WTC11 (cell line): ENCODE measurements around the gene BDP1. TPM values are rescaled to one million over a fixed set of nuclear protein-coding genes. Genes with fewer than 3 reads are reported as not detected.

ENCODE experiments used
- ATAC-seq: fragments of 200-7000 bp; cut with Tn5 transposase; 2 replicates; pipeline ENCODE4 v1.10.0; 2021; ENCODE audit warnings: mild to moderate bottlenecking, moderate library complexity
- CTCF ChIA-PET: fragments of 300-600 bp; sonication (Branson Sonifier 250); formaldehyde crosslinking; loops from one replicate; lab custom pipeline; 2021; ENCODE audit warnings: antibody characterized with exemption; lab: Charles Lee
- POLR2A ChIA-PET: fragments of 350-600 bp; sonication (Branson Sonifier 250); formaldehyde crosslinking; loops from one replicate; lab custom pipeline; 2021; ENCODE audit warnings: antibody characterized with exemption; lab: Charles Lee
- DNase-seq: peaks from one replicate; pipeline ENCODE4 v3.0.0; 2021; ENCODE audit warnings: low spot score
- H3K27ac Mint-ChIP-seq: 2 replicates; pipeline ENCODE4 v1.8.0; 2021; ENCODE audit warnings: mixed read lengths
- H3K27me3 Mint-ChIP-seq: 2 replicates; pipeline ENCODE4 v1.8.0; 2021; ENCODE audit warnings: low read depth, mild to moderate bottlenecking, moderate library complexity, mixed read lengths
- H3K36me3 Mint-ChIP-seq: 2 replicates; pipeline ENCODE4 v1.8.0; 2021; ENCODE audit warnings: mixed read lengths
- H3K4me1 Mint-ChIP-seq: 2 replicates; pipeline ENCODE4 v1.8.0; 2022; ENCODE audit warnings: mixed read lengths
- H3K4me3 Mint-ChIP-seq: 2 replicates; pipeline ENCODE4 v1.8.0; 2021; ENCODE audit warnings: mild to moderate bottlenecking, moderate library complexity, mixed read lengths
- H3K9me3 Mint-ChIP-seq: 2 replicates; pipeline ENCODE4 v1.8.0; 2021; ENCODE audit warnings: mixed read lengths
- AR ChIP-seq: fragments of 250-450 bp; sonication (Bioruptor Pico); IDR thresholded peaks from 2 replicates; pipeline ENCODE4 v1.9.0; 2021; ENCODE audit warnings: mild to moderate bottlenecking
- GRHL2 ChIP-seq: fragments of 250-450 bp; sonication (Bioruptor Pico); IDR thresholded peaks from 2 replicates; pipeline ENCODE4 v1.8.0; 2022; ENCODE audit warnings: mild to moderate bottlenecking, moderate library complexity; ENCODE audit not compliant: insufficient replicate concordance, severe bottlenecking
- MLX ChIP-seq: sonication (generic); formaldehyde crosslinking; IDR thresholded peaks from 2 replicates; pipeline ENCODE4 v1.8.1; 2023; ENCODE audit warnings: mild to moderate bottlenecking, missing genetic modification reagents, moderate library complexity
- MYBL2 ChIP-seq: sonication (generic); formaldehyde crosslinking; IDR thresholded peaks from 2 replicates; pipeline ENCODE4 v1.8.1; 2023; ENCODE audit warnings: mild to moderate bottlenecking, moderate library complexity, missing genetic modification reagents
- NFE2L1 ChIP-seq: sonication (generic); formaldehyde crosslinking; IDR thresholded peaks from 2 replicates; pipeline ENCODE4 v1.8.1; 2023; ENCODE audit warnings: missing genetic modification reagents
- NFYB ChIP-seq: sonication (generic); formaldehyde crosslinking; conservative IDR thresholded peaks from 2 replicates; pipeline ENCODE4 v1.8.0; 2022; ENCODE audit warnings: low read depth, missing genetic modification reagents
- NR2C2 ChIP-seq: sonication (generic); formaldehyde crosslinking; IDR thresholded peaks from 2 replicates; pipeline ENCODE4 v1.8.0; 2022; ENCODE audit warnings: mild to moderate bottlenecking, missing genetic modification reagents
- OVOL2 ChIP-seq: fragments of 250-450 bp; sonication (Bioruptor Pico); IDR thresholded peaks from 2 replicates; pipeline ENCODE4 v1.9.0; 2021; ENCODE audit warnings: mild to moderate bottlenecking, borderline replicate concordance
- SOX15 ChIP-seq: fragments of 250-450 bp; sonication (Bioruptor Pico); IDR thresholded peaks from 2 replicates; pipeline ENCODE4 v1.9.0; 2021; ENCODE audit warnings: mild to moderate bottlenecking
- ZBTB21 ChIP-seq: sonication (generic); formaldehyde crosslinking; IDR thresholded peaks from 2 replicates; pipeline ENCODE4 v1.8.1; 2023; ENCODE audit warnings: mild to moderate bottlenecking, missing genetic modification reagents, borderline replicate concordance
- ZNF219 ChIP-seq: sonication (generic); formaldehyde crosslinking; IDR thresholded peaks from 2 replicates; pipeline ENCODE4 v1.8.0; 2023; ENCODE audit warnings: missing genetic modification reagents, mild to moderate bottlenecking, borderline replicate concordance
- ZNF396 ChIP-seq: fragments of 250-450 bp; sonication (Bioruptor Pico); IDR thresholded peaks from 2 replicates; pipeline ENCODE4 v1.8.0; 2021; ENCODE audit warnings: mild to moderate bottlenecking, moderate library complexity, borderline replicate concordance
- ZNF416 ChIP-seq: fragments of 250-450 bp; sonication (Bioruptor Pico); IDR thresholded peaks from 2 replicates; pipeline ENCODE4 v1.9.0; 2021; ENCODE audit warnings: mild to moderate bottlenecking, inconsistent platforms
- ZNF425 ChIP-seq: fragments of 250-450 bp; sonication (Bioruptor Pico); conservative IDR thresholded peaks from 2 replicates; pipeline ENCODE4 v1.9.0; 2021; ENCODE audit warnings: mild to moderate bottlenecking
- ZNF532 ChIP-seq: fragments of 250-450 bp; sonication (Bioruptor Pico); IDR thresholded peaks from 2 replicates; pipeline ENCODE4 v1.9.0; 2021; ENCODE audit warnings: mild to moderate bottlenecking, borderline replicate concordance
- total RNA-seq: library from RNA; stranded (reverse); gene quantifications from 3 replicates; pipeline ENCODE4 v1.2.3, GENCODE V29; 2021
- TF ChIP-seq, protein P1 (sequence below): fragments of 250-450 bp; sonication (Bioruptor Pico); IDR thresholded peaks from 2 replicates; pipeline ENCODE4 v1.9.0; 2021; ENCODE audit warnings: mild to moderate bottlenecking
- TF ChIP-seq, protein P2 (sequence below): sonication (generic); formaldehyde crosslinking; IDR thresholded peaks from 2 replicates; pipeline ENCODE4 v1.8.0; 2022; ENCODE audit warnings: missing genetic modification reagents
- TF ChIP-seq, protein P3 (sequence below): sonication (generic); formaldehyde crosslinking; conservative IDR thresholded peaks from 2 replicates; pipeline ENCODE4 v1.8.1; 2023; ENCODE audit warnings: mild to moderate bottlenecking, low read depth, missing genetic modification reagents, moderate library complexity

The BDP1 gene
- total RNA-seq, 1 experiment from 2014 or later, result 34.7 TPM

GRCh38 chr5:71563161-71563560 lies 107.7 kb downstream of the BDP1 start (continued):
- TF ChIP-seq ZNF532 (no peak), NR2C2 (CRISPR knock-in tag) (no peak)

- POLR2A ChIA-PET, result no interaction called here
- Mint-ChIP-seq H3K27ac (no peak overlapping the region), H3K9me3 (no peaks in the 10 kb centered on the region), H3K4me3 (no peak overlapping the region), H3K4me1 (no peaks in the 10 kb centered on the region), H3K27me3 (no peaks in the 10 kb centered on the region), H3K36me3 (peaks cover 30% of the 10 kb centered on the region)
- no peak for TF ChIP-seq NFYB
- TF ChIP-seq, protein P1, sequence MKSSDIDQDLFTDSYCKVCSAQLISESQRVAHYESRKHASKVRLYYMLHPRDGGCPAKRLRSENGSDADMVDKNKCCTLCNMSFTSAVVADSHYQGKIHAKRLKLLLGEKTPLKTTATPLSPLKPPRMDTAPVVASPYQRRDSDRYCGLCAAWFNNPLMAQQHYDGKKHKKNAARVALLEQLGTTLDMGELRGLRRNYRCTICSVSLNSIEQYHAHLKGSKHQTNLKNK (CRISPR knock-in tag), result no peak
- TF ChIP-seq SOX15 (CRISPR knock-in tag), result no peak
- no peak for TF ChIP-seq NFE2L1 (CRISPR knock-in tag)
- TF ChIP-seq ZNF219 (CRISPR knock-in tag), result no peak
- no peak for TF ChIP-seq ZBTB21 (CRISPR knock-in tag)
- no peak for TF ChIP-seq ZNF396 (CRISPR knock-in tag)
- no peak for TF ChIP-seq AR
- no peak for TF ChIP-seq MYBL2 (CRISPR knock-in tag)
- TF ChIP-seq, protein P2, sequence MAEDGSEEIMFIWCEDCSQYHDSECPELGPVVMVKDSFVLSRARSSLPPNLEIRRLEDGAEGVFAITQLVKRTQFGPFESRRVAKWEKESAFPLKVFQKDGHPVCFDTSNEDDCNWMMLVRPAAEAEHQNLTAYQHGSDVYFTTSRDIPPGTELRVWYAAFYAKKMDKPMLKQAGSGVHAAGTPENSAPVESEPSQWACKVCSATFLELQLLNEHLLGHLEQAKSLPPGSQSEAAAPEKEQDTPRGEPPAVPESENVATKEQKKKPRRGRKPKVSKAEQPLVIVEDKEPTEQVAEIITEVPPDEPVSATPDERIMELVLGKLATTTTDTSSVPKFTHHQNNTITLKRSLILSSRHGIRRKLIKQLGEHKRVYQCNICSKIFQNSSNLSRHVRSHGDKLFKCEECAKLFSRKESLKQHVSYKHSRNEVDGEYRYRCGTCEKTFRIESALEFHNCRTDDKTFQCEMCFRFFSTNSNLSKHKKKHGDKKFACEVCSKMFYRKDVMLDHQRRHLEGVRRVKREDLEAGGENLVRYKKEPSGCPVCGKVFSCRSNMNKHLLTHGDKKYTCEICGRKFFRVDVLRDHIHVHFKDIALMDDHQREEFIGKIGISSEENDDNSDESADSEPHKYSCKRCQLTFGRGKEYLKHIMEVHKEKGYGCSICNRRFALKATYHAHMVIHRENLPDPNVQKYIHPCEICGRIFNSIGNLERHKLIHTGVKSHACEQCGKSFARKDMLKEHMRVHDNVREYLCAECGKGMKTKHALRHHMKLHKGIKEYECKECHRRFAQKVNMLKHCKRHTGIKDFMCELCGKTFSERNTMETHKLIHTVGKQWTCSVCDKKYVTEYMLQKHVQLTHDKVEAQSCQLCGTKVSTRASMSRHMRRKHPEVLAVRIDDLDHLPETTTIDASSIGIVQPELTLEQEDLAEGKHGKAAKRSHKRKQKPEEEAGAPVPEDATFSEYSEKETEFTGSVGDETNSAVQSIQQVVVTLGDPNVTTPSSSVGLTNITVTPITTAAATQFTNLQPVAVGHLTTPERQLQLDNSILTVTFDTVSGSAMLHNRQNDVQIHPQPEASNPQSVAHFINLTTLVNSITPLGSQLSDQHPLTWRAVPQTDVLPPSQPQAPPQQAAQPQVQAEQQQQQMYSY (CRISPR knock-in tag), result no peak
- TF ChIP-seq ZNF425 (CRISPR knock-in tag), result no peak
- no peak for TF ChIP-seq ZNF416 (CRISPR knock-in tag)
- no peak for TF ChIP-seq OVOL2 (CRISPR knock-in tag)
- TF ChIP-seq MLX (CRISPR knock-in tag), result no peak
- no peak for TF ChIP-seq GRHL2 (CRISPR knock-in tag)
- TF ChIP-seq, protein P3, sequence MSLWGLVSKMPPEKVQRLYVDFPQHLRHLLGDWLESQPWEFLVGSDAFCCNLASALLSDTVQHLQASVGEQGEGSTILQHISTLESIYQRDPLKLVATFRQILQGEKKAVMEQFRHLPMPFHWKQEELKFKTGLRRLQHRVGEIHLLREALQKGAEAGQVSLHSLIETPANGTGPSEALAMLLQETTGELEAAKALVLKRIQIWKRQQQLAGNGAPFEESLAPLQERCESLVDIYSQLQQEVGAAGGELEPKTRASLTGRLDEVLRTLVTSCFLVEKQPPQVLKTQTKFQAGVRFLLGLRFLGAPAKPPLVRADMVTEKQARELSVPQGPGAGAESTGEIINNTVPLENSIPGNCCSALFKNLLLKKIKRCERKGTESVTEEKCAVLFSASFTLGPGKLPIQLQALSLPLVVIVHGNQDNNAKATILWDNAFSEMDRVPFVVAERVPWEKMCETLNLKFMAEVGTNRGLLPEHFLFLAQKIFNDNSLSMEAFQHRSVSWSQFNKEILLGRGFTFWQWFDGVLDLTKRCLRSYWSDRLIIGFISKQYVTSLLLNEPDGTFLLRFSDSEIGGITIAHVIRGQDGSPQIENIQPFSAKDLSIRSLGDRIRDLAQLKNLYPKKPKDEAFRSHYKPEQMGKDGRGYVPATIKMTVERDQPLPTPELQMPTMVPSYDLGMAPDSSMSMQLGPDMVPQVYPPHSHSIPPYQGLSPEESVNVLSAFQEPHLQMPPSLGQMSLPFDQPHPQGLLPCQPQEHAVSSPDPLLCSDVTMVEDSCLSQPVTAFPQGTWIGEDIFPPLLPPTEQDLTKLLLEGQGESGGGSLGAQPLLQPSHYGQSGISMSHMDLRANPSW (CRISPR knock-in tag), result no peak
- CTCF ChIA-PET, result no interaction called here
- DNase-seq (no peak), ATAC-seq (no peak)
These were observed 109.4 kb downstream of the BDP1 start for GRCh38 chr5:71564895-71565294.
